ACHN (cell line): ENCODE measurements around the gene EFNA4.
A peak's percentile ranks its signal among the peaks of the same experiment; 100 is the strongest.

Experiments used
- DNase-seq: peaks from one replicate; pipeline ENCODE4 v3.0.0-alpha.2; 2015
- in situ Hi-C: cut with HindIII; loops from 2 replicates; pipeline ENCODE4 v1.10.0; 2017; ENCODE audit warnings: low sequenced_read_pairs, low pct_ligation_motif_present, low pct_unique_long_range_greater_than_20kb

EFNA4 gene

GRCh38 chr1:155030243-155030795 lies 33.2 kb upstream of the EFNA4 start:
- in situ Hi-C loops = no loop called here
- DNase-seq = no peak

GRCh38 chr1:155030899-155031298 lies 32.6 kb upstream of the EFNA4 start:
- in situ Hi-C loops = no loop called here
- DNase-seq = no peak

DNA sequence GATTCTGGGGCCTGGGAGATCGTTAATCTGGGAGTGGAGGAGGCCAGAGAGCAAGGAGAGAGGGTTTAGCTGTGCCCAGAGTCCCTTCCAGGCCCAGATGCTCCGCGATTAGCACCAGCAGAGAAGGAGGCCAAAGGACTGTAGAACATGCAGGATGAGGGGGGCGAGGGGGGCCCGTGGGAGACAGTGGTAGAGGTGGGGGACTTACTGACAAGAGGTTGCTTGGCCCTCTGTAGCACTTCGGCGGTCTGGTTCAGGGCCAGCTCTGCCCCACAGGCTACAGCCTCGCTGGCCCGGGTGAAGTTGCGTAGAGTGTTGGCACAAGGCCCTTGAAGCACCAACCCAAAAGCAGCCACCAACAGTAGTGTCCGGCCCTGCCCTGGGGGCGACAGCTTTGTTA lies 30.7 kb upstream of the EFNA4 start:
- in situ Hi-C loops = no loop called here
- DNase-seq = no peak

DNA sequence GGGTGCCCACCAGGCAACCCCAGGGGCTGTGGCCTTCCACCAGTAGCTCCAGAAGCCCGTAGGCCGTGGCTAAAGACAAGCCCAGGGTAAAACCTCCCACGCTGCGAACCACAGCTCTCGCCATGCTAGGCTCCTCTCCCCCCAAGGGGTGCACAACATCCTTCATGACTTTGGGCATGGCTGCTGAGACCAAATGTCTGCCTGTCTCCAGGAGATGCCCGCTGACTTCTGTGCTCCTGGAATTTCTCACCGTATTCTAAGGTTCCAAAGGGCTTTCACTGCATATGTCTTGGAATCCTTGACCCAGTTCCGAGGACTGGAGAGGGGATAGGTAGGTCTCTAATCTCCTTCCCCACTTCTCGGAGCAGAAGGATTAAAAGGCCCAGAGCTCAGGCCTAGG lies 30.0 kb upstream of the EFNA4 start, which contains the start of the genes DCST1 and DCST2:
Gene DCST1, plus strand, starts transcription at position 301 of the 400 bp plus-strand sequence. CDS start 213 bp downstream, outside the sequence.
Gene DCST2, minus strand, starts transcription at position 258 of the 400 bp plus-strand sequence. Its CDS starts 80 bp downstream, at position 178.
- in situ Hi-C loops = no loop called here
- DNase-seq = no peak

DNA sequence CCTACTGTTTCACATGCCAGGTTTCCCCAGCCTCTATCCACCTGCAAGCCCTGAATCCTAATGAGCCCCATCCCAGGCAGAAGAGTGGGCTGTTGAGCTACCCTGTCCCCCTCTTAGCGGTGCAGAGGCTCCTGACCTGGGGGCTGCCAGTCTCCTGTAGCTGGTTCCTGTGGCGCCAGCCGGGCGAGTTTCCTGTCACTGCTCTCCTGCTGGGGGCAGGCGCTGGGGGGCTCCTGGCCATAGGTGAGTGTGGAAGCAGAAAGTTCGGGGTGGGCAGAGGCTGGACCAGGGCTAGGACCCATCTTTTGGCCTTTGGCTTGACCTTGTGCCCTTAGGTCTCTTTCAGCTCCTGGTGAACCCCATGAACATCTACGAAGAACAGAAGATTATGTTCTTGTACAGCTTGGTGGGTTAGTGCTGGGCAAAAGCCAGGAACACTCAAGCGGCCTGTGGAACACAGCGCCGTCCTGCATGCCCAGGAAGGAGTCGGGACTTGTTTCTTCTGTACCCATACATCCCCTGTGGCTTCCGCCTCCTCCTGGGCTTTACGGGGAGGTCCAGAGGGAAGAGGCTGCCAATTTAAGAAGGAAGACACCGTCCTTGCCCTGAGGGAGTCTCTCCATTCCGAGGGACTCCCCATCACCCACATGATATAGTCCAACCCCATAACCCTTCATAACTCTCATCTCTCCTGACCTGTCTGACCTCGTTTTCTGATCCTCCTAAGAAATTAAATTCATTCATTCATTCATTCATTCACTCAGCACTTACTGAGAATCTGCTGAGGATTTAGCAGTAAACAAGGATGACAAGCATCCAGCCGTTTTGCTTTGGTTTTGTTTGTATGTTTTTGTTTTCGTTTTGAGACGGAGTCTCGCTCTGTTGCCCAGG lies 29.0 kb upstream of the EFNA4 start:
- in situ Hi-C loops = no loop called here

GRCh38 chr1:155035936-155036335 lies 27.6 kb upstream of the EFNA4 start:
- DNase-seq = no peak
- in situ Hi-C loops = no loop called here

More for the DNA sequence above, 29.0 kb upstream of the EFNA4 start:
- DNase-seq = no peak

DNA sequence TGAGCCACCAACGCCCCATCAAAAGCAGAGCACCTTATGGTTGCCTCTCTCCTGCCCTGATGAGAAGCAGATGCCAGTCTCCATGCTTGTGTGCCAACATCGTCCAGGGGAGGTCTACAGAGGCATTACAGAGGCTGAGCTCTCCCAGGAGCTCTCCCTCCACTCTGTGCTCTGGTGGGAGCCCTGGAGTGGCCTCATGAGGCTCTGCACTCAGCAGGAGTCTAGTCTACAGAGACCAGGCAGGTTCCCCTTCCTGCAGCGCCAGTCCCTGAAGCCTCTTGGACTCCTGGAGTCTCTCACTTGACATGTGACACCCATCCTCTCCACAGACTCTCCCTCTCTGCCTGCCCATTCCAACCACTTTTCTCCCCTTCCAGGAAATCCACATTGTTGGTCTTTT lies 26.5 kb upstream of the EFNA4 start:
- DNase-seq = no peak
- in situ Hi-C loops = no loop called here

- in situ Hi-C loops = no loop called here
- no peak for DNase-seq
Observed at GRCh38 chr1:155037851-155038441, 25.6 kb upstream of the EFNA4 start.

GRCh38 chr1:155038602-155039307 lies 24.8 kb upstream of the EFNA4 start:
- no peak for DNase-seq
- in situ Hi-C loops = no loop called here

- in situ Hi-C loops = no loop called here
- DNase-seq = no peak
Observed at GRCh38 chr1:155039308-155039669, 24.3 kb upstream of the EFNA4 start.

DNA sequence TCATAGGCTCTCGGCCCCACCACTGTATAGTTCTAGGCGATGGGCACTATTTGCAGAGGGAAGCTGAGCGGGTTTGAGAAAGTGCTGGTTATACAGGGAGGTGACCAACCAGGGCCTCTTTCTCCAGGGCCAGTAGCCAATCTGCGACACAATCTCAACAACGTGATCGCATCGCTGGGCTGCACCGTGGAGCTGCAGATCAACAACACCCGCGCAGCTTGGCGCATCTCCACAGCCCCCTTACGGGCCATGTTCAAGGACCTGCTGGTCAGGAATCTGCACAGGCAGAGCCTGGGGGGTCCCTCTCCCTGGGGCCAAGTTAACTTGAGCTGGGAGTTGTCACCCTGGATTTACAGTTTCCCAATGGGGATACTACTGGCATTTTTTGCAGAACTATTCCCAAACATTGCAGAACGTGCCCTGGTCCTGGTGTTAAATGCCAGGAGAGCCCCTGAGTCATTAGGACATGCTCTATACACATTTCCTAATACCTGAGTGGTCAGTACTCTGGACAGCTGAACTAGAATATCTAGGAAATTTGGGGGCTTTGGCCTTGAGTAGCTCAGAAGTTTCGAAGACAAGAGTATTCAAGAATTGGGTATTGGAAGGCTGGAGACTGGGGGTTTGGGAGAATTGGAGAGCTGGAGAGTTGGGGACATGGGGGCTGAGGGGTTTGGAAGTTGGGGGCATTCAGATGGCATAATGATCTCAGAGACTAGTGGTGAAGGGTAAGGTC lies 23.0 kb upstream of the EFNA4 start:
- in situ Hi-C loops = no loop called here
- no peak for DNase-seq

- no peak for DNase-seq
- in situ Hi-C loops = no loop called here
Observed at GRCh38 chr1:155042789-155043188, 20.8 kb upstream of the EFNA4 start.

DNA sequence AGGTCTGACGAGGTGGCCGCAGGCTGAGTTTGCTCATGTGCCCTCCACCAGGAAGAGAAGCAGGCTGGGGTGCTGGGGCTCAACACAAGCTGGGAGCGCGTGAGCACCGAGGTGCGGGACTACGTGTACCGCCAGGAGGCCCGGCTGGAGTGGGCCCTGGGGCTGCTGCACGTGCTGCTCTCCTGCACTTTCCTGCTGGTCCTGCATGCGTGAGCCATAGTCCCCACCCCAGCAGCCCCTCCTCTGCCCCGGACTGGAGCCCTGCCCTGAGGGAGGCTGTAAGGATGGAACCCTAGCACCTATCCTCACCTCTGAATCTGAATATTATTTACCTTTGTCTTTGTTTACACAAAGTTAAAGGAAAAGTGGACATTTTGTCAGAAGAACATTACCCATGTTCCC lies 20.2 kb upstream of the EFNA4 start:
- in situ Hi-C loops = no loop called here
- DNase-seq = no peak

DNA sequence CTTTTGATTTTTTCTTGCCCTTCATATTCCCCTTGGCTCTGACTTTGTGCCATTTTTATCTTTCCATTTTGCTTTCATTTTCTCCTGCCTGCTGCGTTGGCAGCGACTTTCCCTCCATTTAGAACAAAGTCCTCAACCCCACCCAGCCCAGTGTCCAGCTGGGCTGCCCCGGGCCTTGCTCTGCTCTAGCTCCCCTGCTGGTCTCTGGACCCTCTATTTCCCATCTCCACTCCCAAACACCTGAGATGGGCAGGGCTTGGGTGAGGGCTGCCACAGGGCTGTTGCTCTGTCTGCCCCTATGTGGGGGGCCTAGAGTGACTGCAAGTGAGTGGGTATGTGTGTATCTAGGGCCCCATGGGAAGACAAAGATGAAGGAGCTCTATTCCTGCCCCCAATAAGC lies 19.7 kb upstream of the EFNA4 start:
- DNase-seq = no peak
- in situ Hi-C loops = no loop called here

GRCh38 chr1:155044365-155044764 lies 19.2 kb upstream of the EFNA4 start:
- DNase-seq = no peak
- in situ Hi-C loops = no loop called here

DNA sequence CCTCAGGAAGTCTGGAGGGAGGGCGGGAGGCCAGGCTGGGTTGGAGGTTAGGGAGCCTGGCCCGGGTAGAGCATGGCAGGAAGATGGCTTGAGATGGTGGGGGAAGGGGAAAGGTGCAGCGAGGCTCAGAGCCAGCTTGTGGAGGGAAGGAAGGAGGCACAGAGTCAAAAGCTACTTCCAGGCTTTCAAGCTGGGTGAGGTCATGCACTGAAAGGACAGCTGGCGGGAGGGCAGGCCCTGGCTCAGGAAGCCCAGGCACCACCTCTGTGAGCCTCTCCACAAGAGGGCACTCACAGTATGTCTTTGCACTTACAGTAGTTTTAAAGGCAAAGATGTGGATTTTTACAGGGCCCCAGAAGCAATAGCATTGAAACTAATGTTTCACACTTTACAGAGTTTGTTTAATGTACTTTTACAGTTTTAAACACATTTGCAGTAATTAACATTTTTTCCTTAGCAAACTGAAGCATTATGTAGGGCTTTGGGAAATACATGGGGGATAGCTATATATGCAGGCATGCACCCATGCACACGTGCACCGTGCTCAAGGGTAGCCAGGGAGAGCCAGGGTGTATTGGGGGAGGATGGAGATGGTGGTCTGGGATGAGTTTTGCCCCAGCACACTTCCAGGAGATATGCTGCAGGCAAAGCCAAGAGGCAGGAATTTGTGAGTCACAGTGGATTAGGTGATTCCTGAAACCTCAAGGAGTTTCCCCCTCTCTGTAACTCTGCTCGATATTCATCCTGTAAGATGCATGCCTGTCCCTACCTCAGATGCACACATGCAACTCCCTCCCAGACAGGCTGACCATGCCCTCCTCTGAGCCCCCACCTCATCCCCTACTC lies 18.5 kb upstream of the EFNA4 start:
- peak; percentile 88 for DNase-seq
- in situ Hi-C loops = no loop called here

DNA sequence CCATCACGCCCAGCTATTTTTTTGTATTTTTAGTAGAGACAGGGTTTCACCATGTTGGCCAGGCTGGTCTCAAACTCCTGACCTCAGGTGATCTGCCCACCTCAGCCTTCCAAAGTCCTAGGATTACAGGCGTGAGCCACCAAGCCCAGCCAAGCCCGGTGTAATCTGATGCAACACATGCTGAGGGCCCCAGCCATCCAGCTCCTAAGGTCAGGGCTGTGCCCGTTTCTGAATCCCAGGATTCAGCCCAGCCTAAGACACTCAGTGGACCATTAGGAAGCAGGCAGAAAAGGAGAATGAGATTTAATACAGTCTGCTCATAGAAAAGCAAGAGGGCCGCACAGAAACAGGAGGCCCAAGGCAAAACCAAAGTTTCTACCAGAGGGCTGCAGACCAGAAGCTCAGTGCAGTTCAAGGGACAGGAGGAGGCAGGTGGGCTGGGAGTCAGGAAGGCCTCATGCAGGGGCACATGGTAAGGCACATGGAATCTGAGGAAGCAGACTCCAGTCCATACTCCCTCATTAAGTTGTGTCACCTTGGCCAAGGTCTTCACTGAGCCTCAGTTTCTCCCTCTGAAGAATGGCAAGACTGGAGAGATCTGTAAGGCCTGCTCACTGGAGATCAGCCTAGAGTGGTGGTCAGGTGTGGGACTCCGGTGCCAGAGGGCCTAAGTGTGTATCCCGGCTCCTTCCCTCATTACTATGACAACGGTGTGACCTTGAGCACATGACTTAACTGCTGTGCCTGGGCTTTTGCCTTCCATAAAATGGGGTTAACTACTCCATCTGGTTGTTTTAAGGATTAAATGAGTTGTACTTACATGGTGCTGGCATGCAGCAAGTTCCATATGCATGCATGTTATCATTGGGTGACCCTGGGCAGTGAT lies 14.8 kb upstream of the EFNA4 start:
- in situ Hi-C loops = no loop called here
- DNase-seq = no peak
